Umbilical cord (tissue), 2 donors: ENCODE measurements around the gene SLC25A33. TPM values are rescaled to one million over a fixed set of nuclear protein-coding genes. Genes with fewer than 3 reads are reported as not detected.

Source experiments
- DNase-seq: peaks from one replicate; pipeline ENCODE4 v3.0.0-alpha.2; 2015; ENCODE audit warnings: low spot score
- total RNA-seq: library from RNA; depleted of rRNA; stranded (reverse); fragments of >200 nt; gene quantifications from one replicate; pipeline ENCODE4 v1.2.3, GENCODE V29; 2014; ENCODE audit warnings: low replicate concordance; ENCODE audit not compliant: insufficient read depth

SLC25A33 gene
- total RNA-seq, 1 donor from 2014 or later = 6.0 TPM

GRCh38 chr1:9600861-9601834, 61.9 kb downstream of the SLC25A33 start:
- DNase-seq = no peak

DNA sequence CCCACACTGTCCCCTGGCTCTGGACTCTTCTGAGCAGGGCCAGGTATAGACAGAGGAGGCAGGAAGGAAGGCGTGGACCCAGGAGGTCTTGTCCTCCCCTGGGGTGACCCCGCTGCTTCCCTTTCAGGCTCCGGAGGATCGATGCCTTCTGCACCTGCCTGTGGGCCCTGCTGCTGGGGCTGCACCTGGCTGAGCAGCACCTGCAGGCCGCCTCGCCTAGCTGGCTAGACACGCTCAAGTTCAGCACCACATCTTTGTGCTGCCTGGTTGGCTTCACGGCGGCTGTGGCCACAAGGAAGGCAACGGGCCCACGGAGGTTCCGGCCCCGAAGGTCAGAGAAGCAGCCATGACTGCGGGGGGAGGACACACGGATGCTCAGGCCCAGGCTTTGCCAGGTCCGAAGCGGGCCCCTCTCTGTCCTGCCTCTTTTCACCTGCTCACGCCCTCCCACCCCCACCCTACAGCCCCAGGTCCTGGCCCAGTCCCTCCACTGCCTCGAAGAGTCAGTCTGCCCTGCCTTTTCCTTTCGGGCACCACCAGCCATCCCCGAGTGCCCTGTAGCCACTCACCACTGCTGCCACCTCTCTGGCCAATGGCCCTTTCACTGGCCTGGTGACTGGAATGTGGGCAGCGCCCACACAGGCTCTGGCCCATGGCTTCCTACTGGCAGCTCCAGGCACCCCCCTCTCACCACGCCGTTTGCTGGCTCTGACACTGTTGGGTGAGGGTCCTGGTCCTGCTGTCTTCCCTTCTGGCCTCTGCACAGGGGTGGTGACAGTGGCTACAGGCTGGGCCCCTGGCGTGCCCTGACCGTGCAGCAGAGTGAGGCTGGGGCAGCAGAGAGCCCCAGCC, 62.9 kb downstream of the SLC25A33 start:
- no peak for DNase-seq

DNA sequence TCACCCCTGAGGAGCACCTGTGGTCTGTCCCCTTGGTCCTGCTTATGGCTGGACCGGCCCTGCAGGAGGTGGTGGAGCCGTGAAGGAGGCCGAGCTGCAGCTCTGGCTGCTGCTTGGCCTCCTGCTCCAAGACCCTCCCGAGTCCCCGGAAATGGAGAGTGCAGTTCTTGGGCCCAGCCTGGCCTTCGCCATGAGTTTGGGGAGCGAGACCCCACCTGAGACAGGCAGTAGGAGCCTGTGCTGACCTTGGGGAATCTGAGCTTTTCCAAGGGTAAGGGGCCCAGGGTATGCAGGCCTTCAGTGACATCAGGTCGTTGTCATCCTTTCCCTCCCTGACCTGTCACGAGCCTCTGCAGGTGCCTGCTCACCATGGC, 63.5 kb downstream of the SLC25A33 start:
- DNase-seq = no peak

DNA sequence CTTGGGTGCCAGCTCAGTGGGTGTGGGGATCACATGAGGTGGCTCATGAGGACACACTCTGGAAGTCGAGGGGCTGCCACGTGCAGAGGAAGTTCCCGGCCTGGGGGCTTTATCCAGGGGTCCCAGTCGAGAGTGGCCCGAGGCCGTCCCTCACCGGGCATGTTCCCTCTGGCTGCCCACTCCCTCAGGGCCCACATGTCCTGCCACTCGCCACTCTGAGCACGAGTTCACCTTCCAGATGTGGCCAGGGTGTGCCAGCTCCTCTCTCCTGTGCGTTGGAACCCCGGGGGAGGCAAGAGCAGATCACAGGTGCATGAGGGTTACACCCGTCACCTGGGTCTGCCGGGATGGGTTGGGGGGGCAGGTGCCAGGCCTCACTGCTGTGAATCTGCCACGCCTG, 64.0 kb downstream of the SLC25A33 start:
- no peak for DNase-seq

GRCh38 chr1:9603766-9604753, 64.8 kb downstream of the SLC25A33 start:
- DNase-seq = no peak

DNA sequence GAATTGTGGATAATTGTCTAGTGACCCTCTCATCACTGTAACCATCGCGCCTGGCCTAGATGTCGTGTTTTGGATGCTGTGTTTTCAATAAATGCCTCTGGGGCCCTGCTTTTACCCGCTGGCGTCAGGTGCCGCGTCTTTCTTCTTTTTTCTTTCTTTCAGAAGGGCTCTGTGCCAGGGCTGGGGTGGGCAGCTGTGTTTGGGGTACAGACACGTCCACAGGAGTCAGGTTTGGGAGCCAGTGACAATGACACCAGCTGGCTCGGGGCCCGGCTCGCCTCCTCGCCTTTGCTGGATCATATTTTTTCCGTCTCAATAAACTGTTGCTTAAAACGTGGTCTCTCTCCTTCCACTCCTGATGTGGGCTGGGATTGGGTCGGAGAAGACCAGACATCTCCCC, 65.6 kb downstream of the SLC25A33 start:
- no peak for DNase-seq

DNA sequence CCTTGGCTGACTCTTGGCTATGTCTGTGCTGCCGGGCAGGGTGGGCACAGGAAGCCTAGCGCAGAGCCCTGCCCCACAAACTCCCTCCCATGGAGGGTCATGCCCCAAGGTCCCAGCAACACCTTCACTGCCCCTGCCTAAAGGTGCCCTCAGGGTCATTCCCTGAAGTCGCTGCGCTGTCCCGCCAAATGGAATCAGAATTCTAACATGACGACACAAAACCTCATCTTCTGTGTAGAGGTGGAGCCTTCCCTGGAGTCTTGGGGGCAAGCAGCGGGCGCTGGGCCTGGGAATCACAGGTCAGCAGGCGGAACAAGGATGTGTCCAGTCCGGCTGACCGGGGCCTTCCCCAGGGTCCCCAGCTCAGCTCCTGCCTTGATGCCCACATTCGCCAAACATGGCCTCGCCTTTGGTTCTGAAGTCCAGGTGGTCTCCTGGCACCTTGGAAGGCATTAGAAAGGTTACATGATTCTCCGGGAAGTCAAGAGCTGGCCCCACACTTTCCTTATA, 66.7 kb downstream of the SLC25A33 start:
- no peak for DNase-seq

GRCh38 chr1:9606458-9606857, 67.2 kb downstream of the SLC25A33 start:
- DNase-seq = no peak

DNA sequence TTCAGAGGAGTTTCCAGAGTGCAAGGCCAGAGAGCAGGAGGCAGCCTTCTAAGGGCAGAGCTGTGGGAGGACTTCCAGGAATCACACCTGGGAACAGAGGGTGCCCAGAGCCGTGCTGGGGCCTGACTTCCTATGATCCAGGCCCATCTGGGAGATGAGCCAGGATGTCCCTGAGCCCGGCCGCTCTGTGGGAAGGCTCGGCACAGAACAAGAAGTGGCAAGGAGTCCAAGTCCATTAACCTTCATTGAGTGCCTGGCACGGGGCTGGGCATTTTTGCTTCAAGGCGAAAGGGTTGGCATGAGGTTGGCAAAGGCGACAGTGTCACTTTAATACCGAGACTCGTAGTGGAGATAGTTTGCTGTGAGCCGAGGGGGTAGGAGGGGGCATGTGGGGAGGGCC, 67.7 kb downstream of the SLC25A33 start:
- no peak for DNase-seq

GRCh38 chr1:9607352-9607751, 68.1 kb downstream of the SLC25A33 start:
- DNase-seq = no peak

DNA sequence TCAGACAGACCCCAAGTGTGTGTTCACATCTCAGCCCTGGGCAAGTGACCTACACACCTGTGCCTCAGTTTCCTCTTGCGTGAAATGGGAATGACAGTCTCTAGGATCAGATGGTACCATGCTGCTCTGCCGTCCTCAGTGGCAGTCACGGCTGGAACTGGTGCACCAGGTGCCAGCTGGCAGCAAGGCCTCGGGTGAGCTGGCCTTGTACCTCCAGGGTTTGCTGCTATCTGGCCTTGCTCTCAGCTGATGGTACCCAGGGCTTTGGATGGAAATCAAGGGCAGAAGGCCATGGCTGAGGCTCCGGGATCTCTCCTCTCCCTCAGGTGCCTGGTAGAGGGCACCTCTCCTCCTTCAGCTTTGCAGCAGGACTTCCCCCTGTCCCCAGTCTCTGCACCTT, 70.7 kb downstream of the SLC25A33 start:
- DNase-seq = no peak

GRCh38 chr1:9610548-9610947, 71.3 kb downstream of the SLC25A33 start:
- no peak for DNase-seq

DNA sequence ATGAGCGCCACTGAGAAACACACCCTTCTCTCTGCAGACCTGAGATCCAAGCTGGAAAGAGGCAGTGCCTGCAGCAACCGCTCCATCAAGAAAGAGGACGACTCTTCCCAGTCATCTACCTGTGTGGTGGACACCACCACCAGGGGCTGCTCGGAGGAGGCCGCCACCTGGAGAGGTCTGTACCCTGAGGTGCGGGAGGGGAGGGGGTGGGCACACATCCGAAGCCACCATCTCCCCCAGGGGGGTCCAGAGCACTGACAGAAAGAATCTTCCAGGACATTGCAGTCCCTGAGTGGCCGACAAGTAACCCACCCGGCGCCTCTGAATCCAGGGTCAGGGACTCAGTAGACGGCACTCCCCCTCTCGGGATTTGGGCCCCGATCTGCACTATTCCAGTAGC, 72.5 kb downstream of the SLC25A33 start:
- DNase-seq = no peak

DNA sequence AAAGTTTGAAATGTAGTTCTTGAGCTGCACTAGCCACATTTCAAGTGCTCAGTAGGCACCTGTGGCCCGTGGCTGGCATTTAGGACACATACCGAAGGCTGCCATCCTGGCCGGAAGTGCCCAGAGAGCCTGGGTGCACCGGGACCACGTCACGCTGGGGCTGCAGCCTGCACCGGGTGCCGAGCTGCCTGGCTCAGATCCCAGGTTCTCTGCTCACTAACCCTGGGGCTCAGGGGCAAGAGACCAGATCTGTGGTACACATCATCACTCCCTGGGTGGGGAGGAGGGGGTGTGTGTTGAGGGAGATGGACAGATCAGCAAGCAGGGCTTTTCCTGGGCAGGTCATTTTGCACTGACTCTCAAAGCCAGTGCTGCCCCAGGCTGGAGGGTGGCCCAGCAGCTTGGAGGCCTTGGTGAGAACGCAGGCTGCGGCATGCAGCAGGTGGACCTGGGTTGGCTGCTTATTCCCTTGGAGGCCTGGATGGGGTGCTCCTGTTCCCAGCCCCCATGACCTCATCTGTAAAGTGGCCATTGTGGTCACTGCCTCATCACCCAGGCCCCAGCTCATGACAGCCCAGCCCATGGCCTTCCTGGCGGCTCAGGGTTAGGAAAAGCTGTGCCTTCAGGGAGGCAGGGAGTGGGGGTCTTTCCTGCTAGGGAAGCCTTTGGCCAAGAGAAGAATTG, 73.0 kb downstream of the SLC25A33 start:
- no peak for DNase-seq

DNA sequence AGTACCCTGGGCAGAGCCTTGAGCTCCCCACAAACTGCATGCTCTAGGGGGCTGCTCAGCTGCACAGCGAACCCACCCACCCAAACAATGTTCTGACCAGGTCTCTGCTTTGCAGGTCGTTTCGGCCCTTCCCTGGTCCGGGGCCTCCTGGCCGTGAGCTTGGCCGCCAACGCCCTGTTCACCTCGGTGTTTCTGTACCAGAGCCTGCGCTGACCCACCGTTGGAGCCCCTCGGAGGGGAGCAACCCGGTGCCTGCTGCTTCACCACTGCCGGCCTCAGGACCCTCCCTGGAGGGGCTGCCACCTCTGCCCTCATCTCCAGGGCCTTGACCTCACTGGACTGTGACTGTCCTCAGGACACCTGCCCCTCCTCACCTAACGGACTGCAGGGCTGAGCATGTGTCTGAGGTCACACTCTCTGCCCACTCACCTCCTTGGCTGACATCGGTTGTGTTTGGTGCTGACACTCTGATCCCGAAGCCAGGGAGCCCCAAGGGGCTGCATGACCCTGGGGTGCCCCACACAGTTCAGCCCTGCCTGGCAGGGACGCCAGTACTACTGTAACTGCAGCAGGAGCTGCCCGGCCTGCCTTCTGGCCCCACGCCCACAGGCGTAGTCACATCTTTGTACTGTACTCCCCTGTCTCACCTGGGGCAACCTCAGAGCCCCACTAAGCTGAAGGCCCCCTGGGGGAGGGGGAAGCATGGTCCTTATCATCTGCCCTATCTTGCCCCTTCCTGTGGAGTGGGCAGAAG, 73.8 kb downstream of the SLC25A33 start:
- DNase-seq = no peak

- DNase-seq = no peak
Measured at GRCh38 chr1:9613625-9614299, 74.5 kb downstream of the SLC25A33 start.

GRCh38 chr1:9615316-9616063, 76.2 kb downstream of the SLC25A33 start:
- DNase-seq = peak; percentile 10

DNA sequence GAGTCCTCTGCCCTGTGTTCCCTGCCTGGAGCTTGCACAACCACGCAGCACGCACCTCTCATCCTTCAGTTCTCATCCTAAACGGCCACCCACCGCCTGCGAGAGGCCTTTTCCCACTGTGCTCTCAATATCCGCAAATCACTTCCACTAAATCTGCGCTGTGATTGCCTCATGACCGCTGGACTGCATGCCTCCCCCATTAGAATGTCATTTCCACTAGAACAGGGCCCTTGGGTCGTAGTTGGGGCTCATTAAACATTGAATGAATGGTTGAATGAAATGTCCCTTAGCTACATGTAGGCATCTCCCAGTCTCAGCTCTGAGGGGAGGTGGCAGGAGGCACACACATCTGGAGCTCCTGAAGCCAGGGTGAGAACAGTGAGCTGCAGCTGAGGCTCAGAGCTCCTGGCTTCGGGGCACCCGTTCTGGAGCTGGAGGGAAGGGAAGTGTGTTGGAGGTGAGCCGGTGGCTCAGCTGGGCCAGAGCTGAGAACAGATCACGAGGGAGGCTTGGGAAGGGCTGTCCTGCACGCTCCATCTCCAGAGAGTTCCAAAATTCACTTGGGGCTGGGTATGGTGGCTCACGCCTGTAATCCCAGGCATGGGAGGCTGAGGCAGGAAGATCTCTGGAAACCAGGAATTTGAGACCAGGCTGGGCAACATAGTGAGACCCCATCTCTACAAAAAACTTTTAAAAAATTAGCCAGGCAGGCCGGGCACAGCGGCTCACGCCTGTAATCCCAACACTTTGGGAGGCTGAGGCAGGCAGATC, 79.8 kb downstream of the SLC25A33 start:
- DNase-seq = no peak
